ENCODE results near the gene AATK. TPM values are rescaled to one million over a fixed set of nuclear protein-coding genes. Genes with fewer than 3 reads are reported as not detected.

AATK gene, protein sequence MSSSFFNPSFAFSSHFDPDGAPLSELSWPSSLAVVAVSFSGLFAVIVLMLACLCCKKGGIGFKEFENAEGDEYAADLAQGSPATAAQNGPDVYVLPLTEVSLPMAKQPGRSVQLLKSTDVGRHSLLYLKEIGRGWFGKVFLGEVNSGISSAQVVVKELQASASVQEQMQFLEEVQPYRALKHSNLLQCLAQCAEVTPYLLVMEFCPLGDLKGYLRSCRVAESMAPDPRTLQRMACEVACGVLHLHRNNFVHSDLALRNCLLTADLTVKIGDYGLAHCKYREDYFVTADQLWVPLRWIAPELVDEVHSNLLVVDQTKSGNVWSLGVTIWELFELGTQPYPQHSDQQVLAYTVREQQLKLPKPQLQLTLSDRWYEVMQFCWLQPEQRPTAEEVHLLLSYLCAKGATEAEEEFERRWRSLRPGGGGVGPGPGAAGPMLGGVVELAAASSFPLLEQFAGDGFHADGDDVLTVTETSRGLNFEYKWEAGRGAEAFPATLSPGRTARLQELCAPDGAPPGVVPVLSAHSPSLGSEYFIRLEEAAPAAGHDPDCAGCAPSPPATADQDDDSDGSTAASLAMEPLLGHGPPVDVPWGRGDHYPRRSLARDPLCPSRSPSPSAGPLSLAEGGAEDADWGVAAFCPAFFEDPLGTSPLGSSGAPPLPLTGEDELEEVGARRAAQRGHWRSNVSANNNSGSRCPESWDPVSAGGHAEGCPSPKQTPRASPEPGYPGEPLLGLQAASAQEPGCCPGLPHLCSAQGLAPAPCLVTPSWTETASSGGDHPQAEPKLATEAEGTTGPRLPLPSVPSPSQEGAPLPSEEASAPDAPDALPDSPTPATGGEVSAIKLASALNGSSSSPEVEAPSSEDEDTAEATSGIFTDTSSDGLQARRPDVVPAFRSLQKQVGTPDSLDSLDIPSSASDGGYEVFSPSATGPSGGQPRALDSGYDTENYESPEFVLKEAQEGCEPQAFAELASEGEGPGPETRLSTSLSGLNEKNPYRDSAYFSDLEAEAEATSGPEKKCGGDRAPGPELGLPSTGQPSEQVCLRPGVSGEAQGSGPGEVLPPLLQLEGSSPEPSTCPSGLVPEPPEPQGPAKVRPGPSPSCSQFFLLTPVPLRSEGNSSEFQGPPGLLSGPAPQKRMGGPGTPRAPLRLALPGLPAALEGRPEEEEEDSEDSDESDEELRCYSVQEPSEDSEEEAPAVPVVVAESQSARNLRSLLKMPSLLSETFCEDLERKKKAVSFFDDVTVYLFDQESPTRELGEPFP (N-terminal part only)
- 0.27 and 0.42 TPM in 2 replicates for total RNA-seq

DNA sequence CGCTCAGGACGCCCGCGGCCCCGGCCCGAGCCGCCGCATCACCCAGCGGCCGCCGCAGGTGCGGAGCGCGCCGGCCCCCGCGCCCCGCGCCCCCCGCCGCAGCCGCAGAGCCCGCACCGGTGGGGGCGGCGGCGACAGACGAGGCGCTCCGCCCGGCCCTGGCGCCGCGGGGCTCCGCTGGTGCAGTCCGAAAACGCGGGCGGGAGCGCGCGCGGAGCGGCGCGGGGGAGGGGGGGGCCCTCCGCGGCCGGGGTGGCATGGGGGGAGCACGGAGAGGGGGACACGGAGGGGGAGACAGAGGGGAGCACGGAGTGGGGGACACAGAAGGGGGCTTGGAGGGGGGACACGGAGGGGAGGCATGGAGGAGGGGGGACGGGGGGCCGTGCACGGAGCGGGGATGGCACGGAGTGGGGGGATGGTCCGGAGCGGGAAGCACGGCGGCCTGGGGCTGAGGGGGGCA is at the start of gene AATK:
Gene AATK, minus strand, starts transcription at position 189 of the 460 bp plus-strand sequence. CDS start 229 bp downstream, outside the sequence.
- no peaks in the 10 kb centered on the region for H3K9me3 Mint-ChIP-seq
- CTCF ChIA-PET: no interaction called here
- TF ChIP-seq, protein P1, sequence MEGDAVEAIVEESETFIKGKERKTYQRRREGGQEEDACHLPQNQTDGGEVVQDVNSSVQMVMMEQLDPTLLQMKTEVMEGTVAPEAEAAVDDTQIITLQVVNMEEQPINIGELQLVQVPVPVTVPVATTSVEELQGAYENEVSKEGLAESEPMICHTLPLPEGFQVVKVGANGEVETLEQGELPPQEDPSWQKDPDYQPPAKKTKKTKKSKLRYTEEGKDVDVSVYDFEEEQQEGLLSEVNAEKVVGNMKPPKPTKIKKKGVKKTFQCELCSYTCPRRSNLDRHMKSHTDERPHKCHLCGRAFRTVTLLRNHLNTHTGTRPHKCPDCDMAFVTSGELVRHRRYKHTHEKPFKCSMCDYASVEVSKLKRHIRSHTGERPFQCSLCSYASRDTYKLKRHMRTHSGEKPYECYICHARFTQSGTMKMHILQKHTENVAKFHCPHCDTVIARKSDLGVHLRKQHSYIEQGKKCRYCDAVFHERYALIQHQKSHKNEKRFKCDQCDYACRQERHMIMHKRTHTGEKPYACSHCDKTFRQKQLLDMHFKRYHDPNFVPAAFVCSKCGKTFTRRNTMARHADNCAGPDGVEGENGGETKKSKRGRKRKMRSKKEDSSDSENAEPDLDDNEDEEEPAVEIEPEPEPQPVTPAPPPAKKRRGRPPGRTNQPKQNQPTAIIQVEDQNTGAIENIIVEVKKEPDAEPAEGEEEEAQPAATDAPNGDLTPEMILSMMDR (IDR thresholded peaks at IDR 0.05): no peak
- no peaks in the 10 kb centered on the region for H3K36me3 Mint-ChIP-seq (ENCODE audit: low read depth)
- POLR2A ChIA-PET: no interaction called here
- H3K27me3 Mint-ChIP-seq: peaks cover 21% of the 10 kb centered on the region
- H3K4me3 Mint-ChIP-seq: no peak within 1 kb of the TSS
- H3K27ac Mint-ChIP-seq: no peak within 1 kb of the TSS
- DNase-seq (no peak), ATAC-seq (ENCODE audit: low read depth) (no peak)
- intact Hi-C loops (cut with micrococcal nuclease): no loop called here
- H3K4me1 Mint-ChIP-seq: peaks cover 1% of the 10 kb centered on the region

DNA sequence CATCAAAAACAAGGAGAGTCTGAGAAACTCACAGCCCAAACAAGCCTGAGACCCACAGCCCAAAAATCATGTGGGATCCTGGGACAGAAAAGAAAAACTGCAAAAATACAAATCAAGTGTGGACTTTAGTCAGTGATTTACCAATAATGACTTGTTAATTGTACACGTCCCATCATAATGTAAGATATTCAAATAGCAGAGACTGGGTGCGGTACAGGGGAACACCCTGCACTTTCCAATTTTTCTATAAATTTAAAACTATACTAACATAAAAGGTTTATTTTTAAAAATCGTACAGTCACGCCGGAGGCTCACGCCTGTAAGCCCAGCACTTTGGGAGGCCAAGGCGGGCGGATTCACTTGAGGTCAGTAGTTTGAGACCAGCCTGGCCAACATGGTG is 48.0 kb upstream of the AATK start:
- no peaks in the 10 kb centered on the region for H3K27me3 Mint-ChIP-seq
- ChIA-PET CTCF (no interaction called here), POLR2A (no interaction called here)
- H3K4me3 Mint-ChIP-seq: no peak overlapping the region
- TF ChIP-seq, protein P1 (IDR thresholded peaks at IDR 0.05): no peak
- DNase-seq: no peak
- ATAC-seq (ENCODE audit: low read depth): no peak
- H3K36me3 Mint-ChIP-seq (ENCODE audit: low read depth): peaks cover 17% of the 10 kb centered on the region
- no peak overlapping the region for H3K27ac Mint-ChIP-seq
- peaks cover 4% of the 10 kb centered on the region for H3K4me1 Mint-ChIP-seq
- intact Hi-C loops (cut with micrococcal nuclease): no loop called here
- H3K9me3 Mint-ChIP-seq: no peaks in the 10 kb centered on the region

DNA sequence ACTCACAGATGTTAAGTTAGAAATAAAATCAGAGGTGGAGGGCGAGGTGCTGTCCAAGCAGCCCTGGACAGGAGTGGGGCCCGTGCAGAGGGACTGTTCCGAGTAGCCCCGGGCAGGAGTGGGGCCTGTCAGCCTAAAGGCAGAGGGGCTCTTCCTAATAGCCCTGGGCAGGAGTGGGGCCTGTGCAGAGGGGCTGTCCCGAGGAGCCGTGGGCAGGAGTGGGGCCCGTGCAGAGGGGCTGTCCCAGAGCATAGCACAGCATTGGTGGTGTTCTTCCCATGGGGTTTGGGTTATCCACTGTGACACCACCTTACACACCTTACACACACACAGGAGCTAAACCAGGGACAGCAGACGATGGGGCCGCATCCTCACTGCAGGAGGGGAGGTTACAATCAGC is 46.3 kb upstream of the AATK start:
- ChIA-PET POLR2A (no interaction called here), CTCF (no interaction called here)
- no peak overlapping the region for H3K4me3 Mint-ChIP-seq
- H3K27ac Mint-ChIP-seq: no peak overlapping the region
- H3K36me3 Mint-ChIP-seq (ENCODE audit: low read depth): peaks cover 16% of the 10 kb centered on the region
- H3K27me3 Mint-ChIP-seq: no peaks in the 10 kb centered on the region
- TF ChIP-seq, protein P1 (IDR thresholded peaks at IDR 0.05): no peak
- H3K9me3 Mint-ChIP-seq: no peaks in the 10 kb centered on the region
- H3K4me1 Mint-ChIP-seq: peaks cover 7% of the 10 kb centered on the region
- no peak for DNase-seq
- ATAC-seq (ENCODE audit: low read depth): no peak
- intact Hi-C loops (cut with micrococcal nuclease): no loop called here

DNA sequence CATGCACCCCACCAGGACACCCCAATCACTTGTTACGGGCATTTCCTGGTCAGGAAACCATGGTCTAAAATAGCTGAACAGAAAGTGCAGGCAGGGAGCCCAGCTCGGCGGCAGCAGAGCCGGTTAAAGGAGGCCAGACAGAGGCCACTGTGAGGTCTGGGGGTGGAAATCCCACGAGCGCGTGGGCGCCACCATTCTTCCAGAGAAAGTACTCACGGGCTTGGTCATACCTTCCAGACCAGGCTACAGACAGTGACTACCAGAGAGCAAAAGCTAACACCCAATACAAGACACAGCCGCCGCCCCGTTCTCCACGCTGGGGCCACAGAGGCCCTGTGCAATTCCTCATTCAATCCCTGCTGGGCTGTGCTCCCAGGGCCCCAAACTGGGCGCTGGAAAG is 44.8 kb upstream of the AATK start:
- ChIA-PET CTCF (no interaction called here), POLR2A (interaction anchor here (1.2 kb wide), 1 partner anchor 12 kb away, joined by 4 read pairs; the partner anchor contains the start of gene CEP131)
- no peak overlapping the region for H3K4me3 Mint-ChIP-seq
- no peaks in the 10 kb centered on the region for H3K27me3 Mint-ChIP-seq
- no peak overlapping the region for H3K27ac Mint-ChIP-seq
- peaks cover 7% of the 10 kb centered on the region for H3K4me1 Mint-ChIP-seq
- ATAC-seq (ENCODE audit: low read depth) (no peak), DNase-seq (no peak)
- H3K9me3 Mint-ChIP-seq: no peaks in the 10 kb centered on the region
- H3K36me3 Mint-ChIP-seq (ENCODE audit: low read depth): peaks cover 10% of the 10 kb centered on the region
- TF ChIP-seq, protein P1 (IDR thresholded peaks at IDR 0.05): no peak
- intact Hi-C loops (cut with micrococcal nuclease): no loop called here
